SU-DHL-6 (cell line): ENCODE results near the gene OR1E1.
"Not testable (repeated sequence)": the region's sequence is repeated elsewhere in the genome, so short reads cannot be mapped to it uniquely, and the experiment has no call there.

Experiments
- H2AFZ ChIP-seq: fragments of 200-600 bp; sonication (generic); 2 replicates; pipeline ENCODE4 v1.6.1; 2014; ENCODE audit warnings: low read depth, mild to moderate bottlenecking, moderate library complexity, mixed read lengths, antibody characterized with exemption, low read length; ENCODE audit not compliant: severe bottlenecking
- H3F3A ChIP-seq: fragments of 200-600 bp; shearing (Covaris generic); 2 replicates; pipeline ENCODE4 v1.6.0; 2016; ENCODE audit warnings: antibody characterized with exemption, mild to moderate bottlenecking; ENCODE audit not compliant: insufficient read depth
- H3K27ac ChIP-seq: fragments of 200-600 bp; sonication (generic); 2 replicates; pipeline ENCODE4 v1.5.1; 2016; ENCODE audit warnings: low read depth, mild to moderate bottlenecking, low read length, moderate library complexity, mixed read lengths
- H3K27me3 ChIP-seq: fragments of 200-600 bp; sonication (generic), shearing (Covaris generic); 2 replicates; pipeline ENCODE4 v1.6.0; 2014; ENCODE audit warnings: mild to moderate bottlenecking, low read length
- H3K36me3 ChIP-seq: fragments of 200-600 bp; sonication (generic); 2 replicates; pipeline ENCODE4 v1.6.1; 2014; ENCODE audit warnings: mild to moderate bottlenecking, low read length, mixed read lengths
- H3K4me2 ChIP-seq: fragments of 300-600, 200-600 bp; shearing (Covaris generic), sonication (generic); 2 replicates; pipeline ENCODE4 v1.6.0; 2014; ENCODE audit warnings: low read length, low read depth, mild to moderate bottlenecking; ENCODE audit not compliant: poor library complexity, severe bottlenecking
- H3K4me3 ChIP-seq: fragments of 200-600 bp; sonication (generic); 2 replicates; pipeline ENCODE4 v1.5.1; 2014; ENCODE audit warnings: antibody characterized with exemption, low read length, mild to moderate bottlenecking, mixed read lengths; ENCODE audit not compliant: insufficient read depth, poor library complexity, severe bottlenecking
- H3K79me2 ChIP-seq: fragments of 200-600 bp; sonication (generic); 2 replicates; pipeline ENCODE4 v1.6.1; 2014; ENCODE audit warnings: mild to moderate bottlenecking, low read length, moderate library complexity; ENCODE audit not compliant: insufficient read depth
- H3K9ac ChIP-seq: fragments of 200-600 bp; sonication (generic); 2 replicates; pipeline ENCODE4 v1.7.0; 2014; ENCODE audit warnings: mild to moderate bottlenecking, low read length
- H3K9me2 ChIP-seq: fragments of 200-600 bp; sonication (generic); replicated peaks from 2 replicates; pipeline ENCODE4 v1.6.1; 2014; ENCODE audit warnings: low read length; ENCODE audit not compliant: insufficient read depth
- H3K9me3 ChIP-seq: fragments of 200-600 bp; sonication (generic); 2 replicates; pipeline ENCODE4 v1.6.1; 2014; ENCODE audit warnings: low read length, mixed read lengths; ENCODE audit not compliant: insufficient read depth
- H4K20me1 ChIP-seq: fragments of 200-600 bp; sonication (generic); 2 replicates; pipeline ENCODE4 v1.6.1; 2014; ENCODE audit warnings: low read depth, mild to moderate bottlenecking, antibody characterized with exemption, low read length, moderate library complexity, mixed read lengths
- CTCF ChIP-seq: fragments of 200-600 bp; sonication (generic); IDR thresholded peaks from one replicate; pipeline ENCODE4 v1.5.1; 2017; ENCODE audit warnings: antibody characterized with exemption, mild to moderate bottlenecking, low read length, moderate library complexity; ENCODE audit not compliant: insufficient read depth, poor library complexity, severe bottlenecking
- EZH2phosphoT487 ChIP-seq: fragments of 200-600 bp; sonication (generic), shearing (Covaris generic); conservative IDR thresholded peaks from 2 replicates; pipeline ENCODE4 v1.6.1; 2018; ENCODE audit warnings: mild to moderate bottlenecking, antibody characterized with exemption, low read length, moderate library complexity, mixed read lengths

The OR1E1 gene

GRCh38 chr17:3415610-3416009, 17.4 kb upstream of the OR1E1 start:
- Histone ChIP-seq H2AFZ (no peak overlapping the region), H4K20me1 (no peaks in the 10 kb centered on the region), H3K9ac (no peak overlapping the region), H3K4me2 (no peak overlapping the region), H3K9me2 (no peaks in the 10 kb centered on the region), H3F3A (no peaks in the 10 kb centered on the region), H3K4me3 (no peak overlapping the region), H3K36me3 (no peaks in the 10 kb centered on the region), H3K79me2 (no peaks in the 10 kb centered on the region), H3K27ac (no peak overlapping the region), H3K27me3 (no peaks in the 10 kb centered on the region), H3K9me3 (no peaks in the 10 kb centered on the region)
- TF ChIP-seq CTCF (no peak), EZH2phosphoT487 (no peak)

DNA sequence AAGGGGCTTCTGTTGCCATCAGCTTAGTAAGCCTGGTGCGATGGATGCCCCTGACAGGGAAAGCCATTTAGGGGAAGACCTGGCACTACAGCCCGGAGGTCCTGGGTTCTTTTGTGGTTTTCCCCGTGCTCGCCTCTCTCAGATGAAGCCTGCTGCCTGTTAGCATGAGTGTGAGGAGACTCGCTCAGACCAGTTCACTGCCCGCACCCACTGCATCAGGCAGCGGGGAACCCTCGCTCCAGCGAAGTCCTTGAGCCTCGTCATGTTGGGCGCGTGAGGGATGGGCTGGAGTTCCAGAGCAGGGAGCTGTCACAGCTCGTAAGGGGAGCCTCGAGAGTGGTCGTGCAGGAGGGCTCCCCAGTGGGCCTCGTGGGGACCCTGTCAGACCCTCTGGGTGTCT, 14.0 kb upstream of the OR1E1 start:
- H3K9me2 ChIP-seq, H3K27me3 ChIP-seq, H2AFZ ChIP-seq, H3K36me3 ChIP-seq, H3F3A ChIP-seq, H3K4me2 ChIP-seq, H3K79me2 ChIP-seq, H3K4me3 ChIP-seq, H4K20me1 ChIP-seq, H3K9me3 ChIP-seq, H3K9ac ChIP-seq, H3K27ac ChIP-seq: not testable (repeated sequence)

- Histone ChIP-seq H3K4me3 (no peak within 1 kb of the TSS), H3K27ac (no peak within 1 kb of the TSS), H3K4me2 (no peak within 1 kb of the TSS), H3K9me2 (no peaks in the 10 kb centered on the region), H3K9ac (no peak within 1 kb of the TSS), H3K79me2 (no peaks in the 10 kb centered on the region), H4K20me1 (no peaks in the 10 kb centered on the region), H3K27me3 (no peaks in the 10 kb centered on the region), H3K9me3 (0 out of 2 replicates have a peak, but pooled peaks cover 6% of the 10 kb centered on the region), H2AFZ (no peak within 1 kb of the TSS), H3K36me3 (no peaks in the 10 kb centered on the region), H3F3A (no peaks in the 10 kb centered on the region)
- TF ChIP-seq EZH2phosphoT487 (no peak), CTCF (no peak)
Measured at GRCh38 chr17:3411070-3411469, 12.9 kb upstream of the OR1E1 start, which contains the start of gene OR3A3. TSS of gene OR3A3 (plus strand) at chr17:3411370.

DNA sequence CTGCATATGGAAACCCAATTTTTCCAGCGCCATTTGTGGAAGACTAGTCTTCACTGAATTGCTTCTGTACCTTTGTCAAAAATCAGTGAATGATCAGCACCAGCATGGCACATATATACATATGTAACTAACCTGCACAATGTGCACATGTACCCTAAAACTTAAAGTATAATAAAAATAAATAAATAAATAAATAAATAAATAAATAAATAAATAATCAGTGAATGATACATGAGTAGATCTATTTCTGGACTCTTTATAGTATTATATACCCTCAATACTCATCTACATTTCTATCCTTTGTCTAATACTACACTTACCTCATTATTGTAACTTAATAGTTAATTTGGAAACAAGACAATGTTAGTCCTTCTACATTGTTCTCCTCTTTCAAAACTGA, 5.6 kb upstream of the OR1E1 start:
- H3K4me2 ChIP-seq, H2AFZ ChIP-seq, H3K79me2 ChIP-seq, H3K9me3 ChIP-seq, H3K9me2 ChIP-seq, H3K9ac ChIP-seq, H3K27ac ChIP-seq, H3K27me3 ChIP-seq, H3K4me3 ChIP-seq, H3K36me3 ChIP-seq, H4K20me1 ChIP-seq, H3F3A ChIP-seq: not testable (repeated sequence)
